GM19025 (cell line): ENCODE results near the gene SCN3B.

Source experiments
- ATAC-seq: cut with Tn5 transposase; IDR thresholded peaks from one replicate; pipeline ENCODE4 v1.9.1; 2021; ENCODE audit warnings: mild to moderate bottlenecking, low read depth, moderate library complexity; ENCODE audit not compliant: unreplicated experiment

Gene SCN3B

DNA sequence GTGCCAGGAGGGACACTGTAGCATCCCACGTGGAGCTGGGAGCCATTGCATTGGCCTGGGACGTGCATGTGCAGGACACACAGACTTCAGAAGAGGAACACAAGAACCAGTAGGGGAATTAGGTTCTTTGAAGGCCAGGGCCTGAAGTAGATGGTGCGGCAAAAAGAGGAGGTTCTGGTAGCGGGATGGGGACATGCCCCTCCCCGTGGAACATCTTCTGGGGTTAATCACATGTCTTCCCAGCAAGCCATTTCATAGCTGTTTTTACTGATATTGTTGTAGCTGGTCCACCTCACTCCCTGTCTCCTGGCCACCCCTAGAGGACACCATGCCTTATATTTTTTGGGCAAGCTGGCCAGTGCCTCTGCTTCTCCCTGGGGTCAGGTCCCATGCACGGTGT lies 74.3 kb downstream of the SCN3B start:
- no peak for ATAC-seq

DNA sequence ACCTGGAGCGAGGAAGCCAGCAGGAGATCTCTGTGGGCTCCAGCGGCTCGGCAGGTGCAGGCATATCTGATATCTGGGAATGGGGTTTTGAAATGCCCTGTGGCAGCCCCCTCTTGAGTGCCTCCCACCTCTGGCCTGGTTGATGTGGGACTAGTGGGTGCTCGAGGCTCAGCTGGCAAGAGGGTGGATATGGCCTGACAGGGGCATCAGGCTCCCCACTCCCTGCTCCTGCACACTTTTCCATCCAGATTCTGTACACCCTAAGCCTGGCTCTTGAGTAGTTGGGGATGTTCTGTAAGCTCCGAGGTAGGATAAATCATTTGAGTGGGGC lies 75.0 kb downstream of the SCN3B start:
- ATAC-seq = no peak
